GM12873 (cell line): Measurements from ENCODE around the gene PAPPA.

Source experiments
- TF ChIP-seq, protein P1 (sequence below): IDR thresholded peaks from 2 replicates; pipeline ENCODE4 v1.5.1; 2012; ENCODE audit warnings: low read depth, mild to moderate bottlenecking, moderate library complexity, low read length, control low read depth; ENCODE audit not compliant: insufficient read depth; ENCODE audit errors: missing control alignments

The PAPPA gene

DNA sequence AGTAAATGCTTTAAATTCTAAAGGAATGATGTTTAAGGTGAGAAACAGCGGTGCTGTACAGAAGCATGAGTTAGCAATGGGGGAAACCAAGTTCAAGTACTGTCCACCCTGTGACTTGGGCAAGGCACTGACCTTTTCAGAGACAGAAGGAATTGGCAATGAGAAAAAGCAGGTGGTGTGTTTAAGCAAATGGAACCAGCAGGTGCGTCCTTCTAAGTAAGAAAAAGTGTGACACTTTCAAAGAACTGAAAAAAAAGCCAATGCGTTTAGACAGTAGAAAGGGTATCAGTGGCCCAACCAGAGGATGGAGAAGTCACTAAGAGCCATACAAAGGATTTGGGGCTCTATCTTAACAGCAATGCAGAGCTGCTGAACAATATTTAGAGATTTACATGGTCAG lies 250.6 kb downstream of the PAPPA start:
- TF ChIP-seq, protein P1, sequence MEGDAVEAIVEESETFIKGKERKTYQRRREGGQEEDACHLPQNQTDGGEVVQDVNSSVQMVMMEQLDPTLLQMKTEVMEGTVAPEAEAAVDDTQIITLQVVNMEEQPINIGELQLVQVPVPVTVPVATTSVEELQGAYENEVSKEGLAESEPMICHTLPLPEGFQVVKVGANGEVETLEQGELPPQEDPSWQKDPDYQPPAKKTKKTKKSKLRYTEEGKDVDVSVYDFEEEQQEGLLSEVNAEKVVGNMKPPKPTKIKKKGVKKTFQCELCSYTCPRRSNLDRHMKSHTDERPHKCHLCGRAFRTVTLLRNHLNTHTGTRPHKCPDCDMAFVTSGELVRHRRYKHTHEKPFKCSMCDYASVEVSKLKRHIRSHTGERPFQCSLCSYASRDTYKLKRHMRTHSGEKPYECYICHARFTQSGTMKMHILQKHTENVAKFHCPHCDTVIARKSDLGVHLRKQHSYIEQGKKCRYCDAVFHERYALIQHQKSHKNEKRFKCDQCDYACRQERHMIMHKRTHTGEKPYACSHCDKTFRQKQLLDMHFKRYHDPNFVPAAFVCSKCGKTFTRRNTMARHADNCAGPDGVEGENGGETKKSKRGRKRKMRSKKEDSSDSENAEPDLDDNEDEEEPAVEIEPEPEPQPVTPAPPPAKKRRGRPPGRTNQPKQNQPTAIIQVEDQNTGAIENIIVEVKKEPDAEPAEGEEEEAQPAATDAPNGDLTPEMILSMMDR = no peak

DNA sequence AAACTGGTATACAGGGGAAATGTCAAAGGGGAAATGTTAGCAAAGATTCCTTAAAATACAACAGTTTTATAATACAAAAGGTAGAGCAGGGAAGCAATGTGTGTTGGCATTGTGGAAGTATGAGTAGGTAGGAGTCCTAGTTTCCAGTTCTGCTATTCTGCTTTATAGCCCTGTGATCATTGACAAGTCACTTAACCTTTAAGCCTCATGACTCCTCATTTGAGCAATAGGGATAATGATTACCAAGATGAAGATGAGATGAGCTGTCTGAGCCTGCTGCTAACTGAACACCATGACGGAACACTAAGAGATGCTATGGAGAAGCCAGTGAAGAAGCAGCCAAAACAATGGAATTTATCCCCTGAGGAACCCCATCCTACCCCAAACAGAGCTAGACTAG lies 251.7 kb downstream of the PAPPA start:
- TF ChIP-seq, protein P1 = no peak

DNA sequence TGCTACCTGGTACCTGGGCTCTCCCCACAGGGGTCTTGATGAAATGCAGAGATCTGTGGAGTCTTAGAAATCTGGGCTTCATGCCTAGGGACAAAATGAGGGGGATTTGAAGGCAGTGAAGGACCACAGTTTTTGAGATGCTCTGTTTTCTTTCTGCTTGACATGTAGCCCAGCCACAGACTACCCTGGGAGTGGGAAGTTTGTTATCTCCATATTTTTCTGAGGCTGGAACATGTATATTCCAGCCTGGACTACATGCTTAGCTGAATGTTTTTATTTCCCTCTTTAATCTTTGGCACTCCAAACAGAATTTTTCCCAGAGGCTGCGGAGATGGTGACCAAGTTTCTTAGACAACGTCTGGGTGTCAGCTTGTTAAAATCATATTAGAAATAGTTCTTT lies 252.9 kb downstream of the PAPPA start:
- TF ChIP-seq, protein P1 = no peak

DNA sequence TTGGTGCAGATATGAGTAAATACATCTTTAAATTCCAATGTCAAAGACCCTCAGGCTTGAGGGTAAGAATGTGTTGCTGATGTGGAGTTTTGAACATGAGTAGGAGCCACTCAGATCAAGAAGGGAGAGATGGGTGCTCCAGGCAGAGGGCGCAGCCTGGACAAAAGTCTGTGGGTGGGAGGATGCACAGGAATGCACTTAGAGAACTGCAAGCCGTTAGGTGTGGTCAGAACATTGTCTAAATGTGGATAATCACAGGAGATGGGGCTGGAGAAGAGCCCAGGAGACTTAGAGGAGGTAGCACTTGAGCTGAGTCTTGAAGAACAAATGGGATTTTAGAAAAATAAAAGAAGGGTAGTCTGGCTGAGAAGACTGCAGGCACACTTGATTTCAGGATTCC lies 255.5 kb downstream of the PAPPA start:
- TF ChIP-seq, protein P1 = no peak

DNA sequence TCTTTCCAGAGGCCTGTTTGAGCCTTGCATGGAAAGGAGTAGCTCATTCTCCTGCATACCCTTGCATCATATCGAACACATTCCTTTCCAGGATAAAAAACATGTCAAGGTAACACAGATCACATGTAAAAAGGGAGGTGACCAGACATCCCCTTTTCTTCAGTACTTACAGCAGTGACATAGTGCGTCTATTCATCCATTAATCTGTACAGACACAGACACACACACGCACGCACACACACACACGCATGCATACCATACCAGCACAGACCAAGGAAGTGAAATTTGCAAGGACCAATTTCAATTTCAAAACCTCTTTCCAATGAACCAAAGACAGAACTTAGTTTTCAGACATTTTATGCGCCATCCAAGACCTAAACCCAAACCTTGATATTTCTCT lies 256.0 kb downstream of the PAPPA start:
- TF ChIP-seq, protein P1 = no peak

DNA sequence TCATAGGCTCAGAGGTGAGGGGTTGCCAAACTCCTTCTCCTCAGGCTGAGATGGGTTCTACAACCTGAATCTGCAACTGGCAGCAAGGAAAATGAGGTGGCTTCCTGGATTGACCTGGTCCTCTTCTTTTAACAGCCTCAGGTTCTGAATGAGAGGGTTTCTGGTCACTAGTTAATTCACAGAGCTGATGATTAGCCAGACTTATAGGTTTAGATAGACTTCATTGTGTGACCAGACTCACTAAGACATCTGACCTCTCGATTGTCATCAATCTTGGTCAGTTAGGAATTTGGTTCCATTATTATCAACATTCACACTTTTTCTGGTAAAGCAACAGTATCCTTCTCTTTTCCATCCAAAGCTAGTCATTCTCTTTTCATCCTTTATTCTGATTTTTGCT lies 257.9 kb downstream of the PAPPA start:
- TF ChIP-seq, protein P1 = no peak

DNA sequence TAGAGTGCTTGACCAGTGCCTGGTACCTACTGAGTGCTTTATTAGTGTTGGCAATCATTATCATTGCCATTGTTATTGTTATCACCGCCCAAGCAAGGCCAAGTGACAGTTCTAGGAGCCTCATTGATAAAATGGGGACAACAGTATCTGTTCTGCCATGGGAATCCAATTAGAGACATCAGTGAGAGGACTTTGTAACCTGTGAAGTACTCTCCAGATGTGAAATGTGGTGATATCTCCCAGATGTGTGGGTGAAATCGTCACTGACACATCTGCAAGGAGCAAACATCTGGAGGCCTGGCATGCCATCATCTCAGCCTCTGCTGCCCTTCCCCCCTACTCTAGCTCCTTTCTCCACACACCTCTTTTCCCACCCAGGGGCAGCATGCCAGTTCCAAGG lies 260.8 kb downstream of the PAPPA start:
- TF ChIP-seq, protein P1 = no peak
